HCT116 (cell line): Measurements from ENCODE around the gene CYGB. TPM values are rescaled to one million over a fixed set of nuclear protein-coding genes. Genes with fewer than 3 reads are reported as not detected.

ENCODE experiments used
- ATAC-seq: fragments of 200-7000 bp; cut with Tn5 transposase; 2 replicates; pipeline ENCODE4 v1.9.1; 2020; ENCODE audit warnings: mild to moderate bottlenecking, moderate library complexity
- BruUV-seq: library from RNA; stranded (reverse); fragments of 400-500 nt; replicated peaks from 2 replicates; lab custom pipeline; 2021; lab: Mats Ljungman, UMichigan
- CTCF ChIA-PET: fragments of 300-600 bp; sonication (Branson Sonifier 250); formaldehyde crosslinking; loops from one replicate; lab custom pipeline; 2021; ENCODE audit warnings: antibody characterized with exemption; lab: Charles Lee
- POLR2A ChIA-PET: fragments of 300-600, 350-600 bp; sonication (Branson Sonifier 250); formaldehyde crosslinking; loops from one replicate; lab custom pipeline; 2021; ENCODE audit warnings: antibody characterized with exemption; lab: Charles Lee
- RAD21 ChIA-PET, 2 experiments: fragments of 300-600 bp; sonication (Branson Sonifier 250); formaldehyde crosslinking; loops; one replicate each; lab custom pipeline; 2023; ENCODE audit warnings: low total read pairs in 2 of 2; ENCODE audit not compliant: uncharacterized antibody in 2 of 2, unreplicated experiment in 2 of 2, low non-redundant PET in 1 of 2; lab: Charles Lee
- DNase-seq: peaks from one replicate; pipeline ENCODE4 v3.0.0-alpha.2; 2010; ENCODE audit warnings: low read depth, low spot score
- H2AFZ ChIP-seq: fragments of 200-600 bp; shearing (Covaris generic), sonication (generic); 2 replicates; pipeline ENCODE4 v1.6.1; 2017; ENCODE audit warnings: low read depth, mixed run types, mixed read lengths, antibody characterized with exemption, low read length; ENCODE audit not compliant: poor library complexity, severe bottlenecking
- H3K27ac ChIP-seq: 2 replicates; pipeline ENCODE4 v1.5.1; 2012; ENCODE audit warnings: low read depth, low read length
- H3K27me3 ChIP-seq: fragments of 200-600 bp; sonication (generic); 2 replicates; pipeline ENCODE4 v1.6.1; 2016; ENCODE audit warnings: mixed run types, low read length, mixed read lengths; ENCODE audit not compliant: insufficient read depth
- H3K36me3 ChIP-seq, 2 experiments: fragments of 200-500 bp in 1 of 2; fragments of 200-600 bp in 1 of 2; sonication (Bioruptor generic) in 1 of 2; sonication (generic) in 1 of 2; 2 replicates each; pipeline versions ENCODE4 v1.5.1 to v1.6.1; 2014 to 2016; ENCODE audit warnings: low read length in 2 of 2, inconsistent platforms in 1 of 2, mixed read lengths in 1 of 2, mixed run types in 1 of 2; ENCODE audit not compliant: insufficient read depth in 2 of 2, control insufficient read depth in 1 of 2
- H3K4me1 ChIP-seq, 2 experiments: fragments of 200-600 bp in 1 of 2; sonication (generic) in 1 of 2; 2 replicates each; pipeline versions ENCODE4 v1.5.1 to v1.6.1; 2012 to 2017; ENCODE audit warnings: low read length in 2 of 2, inconsistent platforms in 1 of 2, mild to moderate bottlenecking in 1 of 2, mixed read lengths in 1 of 2, mixed run types in 1 of 2, moderate library complexity in 1 of 2; ENCODE audit not compliant: insufficient read depth in 2 of 2, control insufficient read depth in 1 of 2
- H3K4me2 ChIP-seq: fragments of 200-600 bp; sonication (generic); 2 replicates; pipeline ENCODE4 v1.6.1; 2017; ENCODE audit warnings: mixed run types, low read length, mixed read lengths
- H3K4me3 ChIP-seq, 2 experiments: fragments of 200-600 bp in 1 of 2; sonication (generic) in 1 of 2; replicated peaks in 1 of 2; 2 replicates each; pipeline ENCODE4 v1.5.1; 2011 to 2016; ENCODE audit warnings: low read length in 2 of 2, control low read depth in 1 of 2, low read depth in 1 of 2, mild to moderate bottlenecking in 1 of 2, mixed read lengths in 1 of 2, mixed run types in 1 of 2
- H3K79me2 ChIP-seq: fragments of 200-600 bp; sonication (generic); 2 replicates; pipeline ENCODE4 v1.6.1; 2017; ENCODE audit warnings: mild to moderate bottlenecking, mixed run types, low read length, moderate library complexity, mixed read lengths; ENCODE audit not compliant: insufficient read depth
- H3K9ac ChIP-seq: fragments of 200-600 bp; sonication (generic); 2 replicates; pipeline ENCODE4 v1.6.1; 2016; ENCODE audit warnings: low read length, mixed read lengths
- H3K9me2 ChIP-seq: fragments of 200-600 bp; sonication (generic), shearing (Covaris generic); 2 replicates; pipeline ENCODE4 v1.6.1; 2017; ENCODE audit warnings: mixed run types, mild to moderate bottlenecking, moderate library complexity; ENCODE audit not compliant: insufficient read depth
- H3K9me3 ChIP-seq, 2 experiments: fragments of 200-500 bp in 1 of 2; fragments of 200-600 bp in 1 of 2; sonication (Bioruptor generic) in 1 of 2; sonication (generic) in 1 of 2; 2 replicates each; pipeline ENCODE4 v1.6.1; 2014 to 2017; ENCODE audit warnings: low read length in 2 of 2, mixed read lengths in 2 of 2, inconsistent platforms in 1 of 2, low read depth in 1 of 2, mild to moderate bottlenecking in 1 of 2, mixed run types in 1 of 2, moderate library complexity in 1 of 2; ENCODE audit not compliant: control insufficient read depth in 1 of 2, insufficient read depth in 1 of 2
- H4K20me1 ChIP-seq: fragments of 200-600 bp; sonication (generic), shearing (Covaris generic); 2 replicates; pipeline ENCODE4 v1.6.1; 2017; ENCODE audit warnings: mixed run types, mild to moderate bottlenecking, moderate library complexity; ENCODE audit not compliant: insufficient read depth
- CBX3 ChIP-seq: IDR thresholded peaks from 2 replicates; pipeline ENCODE4 v1.6.1; 2012; ENCODE audit warnings: low read depth
- CEBPB ChIP-seq: IDR thresholded peaks from 2 replicates; pipeline ENCODE4 v1.6.1; 2012; ENCODE audit warnings: low read depth
- CTCF ChIP-seq, 3 experiments: fragments of 200-600 bp in 1 of 3; sonication (generic) in 1 of 3; IDR thresholded peaks in 2 of 3; conservative IDR thresholded peaks in 1 of 3; 2 replicates each; pipeline ENCODE4 v1.5.1; 2012 to 2017; ENCODE audit warnings: low read depth in 2 of 3, low read length in 2 of 3, antibody characterized with exemption in 1 of 3, borderline replicate concordance in 1 of 3, control low read depth in 1 of 3, mild to moderate bottlenecking in 1 of 3, mixed read lengths in 1 of 3, mixed run types in 1 of 3, moderate library complexity in 1 of 3; ENCODE audit not compliant: insufficient read depth in 1 of 3
- EGR1 ChIP-seq: IDR thresholded peaks from 2 replicates; pipeline ENCODE4 v1.6.1; 2012; ENCODE audit warnings: low read depth
- EZH2phosphoT487 ChIP-seq: fragments of 200-600 bp; IDR thresholded peaks from 2 replicates; pipeline ENCODE4 v1.6.1; 2018; ENCODE audit warnings: antibody characterized with exemption, borderline replicate concordance
- FOSL1 ChIP-seq: IDR thresholded peaks from 2 replicates; pipeline ENCODE4 v1.6.1; 2012; ENCODE audit warnings: low read depth
- MAX ChIP-seq: IDR thresholded peaks from 2 replicates; pipeline ENCODE4 v1.6.1; 2012
- POLR2A ChIP-seq: IDR thresholded peaks from 2 replicates; pipeline ENCODE4 v1.7.0; 2011; ENCODE audit warnings: borderline replicate concordance; ENCODE audit not compliant: insufficient read depth, insufficient read length; ENCODE audit errors: extremely low read depth
- POLR2AphosphoS5 ChIP-seq: IDR thresholded peaks from 2 replicates; pipeline ENCODE4 v1.6.1; 2011; ENCODE audit warnings: mild to moderate bottlenecking, low read depth, low read length, moderate library complexity
- RAD21 ChIP-seq: IDR thresholded peaks from 2 replicates; pipeline ENCODE4 v1.6.1; 2012; ENCODE audit warnings: low read depth, mild to moderate bottlenecking
- REST ChIP-seq: IDR thresholded peaks from 2 replicates; pipeline ENCODE4 v1.6.1; 2012; ENCODE audit warnings: low read depth
- SP1 ChIP-seq: IDR thresholded peaks from 2 replicates; pipeline ENCODE4 v1.6.1; 2012; ENCODE audit warnings: low read depth
- SRF ChIP-seq: IDR thresholded peaks from 2 replicates; pipeline ENCODE4 v1.6.1; 2012; ENCODE audit warnings: low read depth
- TCF7L2 ChIP-seq: IDR thresholded peaks from 2 replicates; pipeline ENCODE4 v1.7.0; 2011; ENCODE audit warnings: borderline replicate concordance, inconsistent platforms; ENCODE audit not compliant: insufficient read depth, insufficient read length; ENCODE audit errors: extremely low read depth
- ZFX ChIP-seq: fragments of 450-650 bp; IDR thresholded peaks from 2 replicates; pipeline ENCODE4 v1.6.1; 2017
- ZNF274 ChIP-seq: fragments of 200-500 bp; sonication (Bioruptor generic); IDR thresholded peaks from 2 replicates; pipeline ENCODE4 v1.6.1; 2014; ENCODE audit warnings: mild to moderate bottlenecking, low read depth, low read length, inconsistent platforms
- intact Hi-C: fragments of 100-400 bp; cut with micrococcal nuclease; formaldehyde crosslinking; loops from 2 replicates; pipeline ENCODE4 v1.10.0; 2022
- total RNA-seq: library from RNA; stranded (reverse); gene quantifications from one replicate; pipeline ENCODE4 v1.2.1, GENCODE V29; 2021; ENCODE audit not compliant: unreplicated experiment
- TF ChIP-seq, protein P1 (sequence below): IDR thresholded peaks from 2 replicates; pipeline ENCODE4 v1.6.1; 2012
- TF ChIP-seq, protein P2 (sequence below): IDR thresholded peaks from 2 replicates; pipeline ENCODE4 v1.6.1; 2011; ENCODE audit warnings: mild to moderate bottlenecking, low read length, moderate library complexity; ENCODE audit not compliant: insufficient replicate concordance; ENCODE audit errors: extremely low read depth

CYGB gene
- total RNA-seq, 1 experiment from 2014 or later, result 0.66 TPM

DNA sequence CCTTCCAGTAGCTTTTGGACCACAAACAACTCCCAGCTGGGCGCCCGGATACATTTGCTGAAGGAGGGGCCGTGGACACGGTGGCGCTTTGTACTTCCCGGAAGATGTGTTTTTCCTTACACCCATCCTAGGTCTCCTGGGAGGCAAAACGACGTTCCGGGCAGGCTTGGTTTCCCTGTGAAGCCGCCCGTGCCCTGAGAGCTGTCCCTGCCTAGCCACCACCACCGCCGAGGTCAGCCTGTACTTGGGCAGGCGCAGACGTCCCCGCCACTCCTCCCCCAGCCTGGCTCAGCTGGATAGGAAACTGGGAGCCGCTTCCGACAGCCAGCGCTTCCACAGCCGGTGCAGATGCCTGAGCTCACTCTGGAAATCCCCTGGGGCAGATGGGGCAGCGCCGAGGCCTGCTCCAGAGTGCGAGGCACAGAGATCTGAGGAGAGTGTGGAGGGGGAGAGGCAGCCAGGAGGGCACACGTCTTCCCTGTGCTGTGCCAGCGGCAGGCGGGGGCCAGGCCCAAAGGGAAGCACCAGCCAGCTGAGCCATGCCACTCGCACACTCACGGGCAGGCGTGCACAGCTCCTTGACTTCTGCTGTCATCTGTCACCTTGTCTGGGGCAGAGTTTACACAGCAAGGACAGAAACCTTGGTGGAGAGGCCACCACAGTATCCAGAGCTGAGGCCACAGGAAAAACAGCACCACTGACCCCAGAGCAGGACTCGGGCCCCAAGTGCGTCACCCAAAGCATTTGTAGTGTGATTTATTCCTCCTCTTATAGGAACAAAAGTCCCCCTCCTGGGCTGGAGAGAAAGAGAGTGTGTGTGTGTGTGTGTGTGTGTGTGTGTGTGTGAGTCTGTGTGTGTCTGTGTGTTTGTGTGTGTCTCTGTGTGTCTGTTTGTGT, 39.3 kb downstream of the CYGB start:
- DNase-seq, result no peak
- H2AFZ ChIP-seq, result no peak overlapping the region
- H3K4me2 ChIP-seq, result peak overlapping the region; percentile 97
- TF ChIP-seq CTCF (IDR thresholded peaks at IDR 0.05 in 2 of 3, conservative IDR thresholded peaks at IDR 0.05 in 1 of 3; ENCODE audit: borderline replicate concordance in 1 of 3, insufficient read depth in 1 of 3, low read depth in 2 of 3, low read length in 2 of 3), result no peak
- no peak for TF ChIP-seq FOSL1
- TF ChIP-seq POLR2A, result no peak
- no peak for TF ChIP-seq ZFX
- no peak for TF ChIP-seq ZNF274
- TF ChIP-seq SRF, result no peak
- no peak for TF ChIP-seq CBX3
- TF ChIP-seq SP1, result no peak
- no peak for TF ChIP-seq CEBPB
- TF ChIP-seq RAD21, result no peak
- TF ChIP-seq TCF7L2, result no peak
- TF ChIP-seq, protein P1, sequence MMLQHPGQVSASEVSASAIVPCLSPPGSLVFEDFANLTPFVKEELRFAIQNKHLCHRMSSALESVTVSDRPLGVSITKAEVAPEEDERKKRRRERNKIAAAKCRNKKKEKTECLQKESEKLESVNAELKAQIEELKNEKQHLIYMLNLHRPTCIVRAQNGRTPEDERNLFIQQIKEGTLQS, result no peak
- no peak for TF ChIP-seq MAX
- TF ChIP-seq REST, result no peak
- TF ChIP-seq, protein P2, sequence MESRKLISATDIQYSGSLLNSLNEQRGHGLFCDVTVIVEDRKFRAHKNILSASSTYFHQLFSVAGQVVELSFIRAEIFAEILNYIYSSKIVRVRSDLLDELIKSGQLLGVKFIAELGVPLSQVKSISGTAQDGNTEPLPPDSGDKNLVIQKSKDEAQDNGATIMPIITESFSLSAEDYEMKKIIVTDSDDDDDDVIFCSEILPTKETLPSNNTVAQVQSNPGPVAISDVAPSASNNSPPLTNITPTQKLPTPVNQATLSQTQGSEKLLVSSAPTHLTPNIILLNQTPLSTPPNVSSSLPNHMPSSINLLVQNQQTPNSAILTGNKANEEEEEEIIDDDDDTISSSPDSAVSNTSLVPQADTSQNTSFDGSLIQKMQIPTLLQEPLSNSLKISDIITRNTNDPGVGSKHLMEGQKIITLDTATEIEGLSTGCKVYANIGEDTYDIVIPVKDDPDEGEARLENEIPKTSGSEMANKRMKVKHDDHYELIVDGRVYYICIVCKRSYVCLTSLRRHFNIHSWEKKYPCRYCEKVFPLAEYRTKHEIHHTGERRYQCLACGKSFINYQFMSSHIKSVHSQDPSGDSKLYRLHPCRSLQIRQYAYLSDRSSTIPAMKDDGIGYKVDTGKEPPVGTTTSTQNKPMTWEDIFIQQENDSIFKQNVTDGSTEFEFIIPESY, result no peak
- no peak for TF ChIP-seq EGR1
- TF ChIP-seq EZH2phosphoT487, result no peak
- no peak for TF ChIP-seq POLR2AphosphoS5

More for the DNA sequence above, 39.3 kb downstream of the CYGB start:
- CTCF ChIA-PET, result interaction anchor here (1.3 to 2.2 kb wide), 3 partner anchors 25 to 132 kb away, joined by 3 to 12 read pairs (median 6); no protein-coding TSS in a partner anchor
- intact Hi-C loops, result no loop called here
- no peak for ATAC-seq
- Histone ChIP-seq H3K36me3 (no peaks in the 10 kb centered on the region; a peak in 1 of 4 replicates), H3K9me2 (no peaks in the 10 kb centered on the region), H4K20me1 (peaks cover 5% of the 10 kb centered on the region; the same call in 1 of the 2 replicates), H3K27ac (peak overlapping the region; percentile 96; the same call in 1 of the 2 replicates), H3K27me3 (no peaks in the 10 kb centered on the region), H3K4me1 (peaks cover 32 to 43% of the 10 kb centered on the region in 2 experiments), H3K9me3 (no peaks in the 10 kb centered on the region), H3K79me2 (peaks cover 56% of the 10 kb centered on the region), H3K4me3 (no peak overlapping the region), H3K9ac (no peak overlapping the region)
- RAD21 ChIA-PET, result no interaction called here
- POLR2A ChIA-PET, result interaction anchor here (1.1 to 1.6 kb wide), 2 partner anchors 40 to 45 kb away, joined by 3 to 7 read pairs; no protein-coding TSS in a partner anchor
- BruUV-seq, result no TSS peak
